GM10248 (cell line): ENCODE measurements around the gene LEMD2.

Experiments used
- CTCF ChIA-PET: fragments of 300-600 bp; sonication (Branson Sonifier 250); formaldehyde crosslinking; extraction: SDS; loops from one replicate; lab custom pipeline; 2021; ENCODE audit warnings: antibody characterized with exemption; lab: Yijun Ruan, JAX
- POLR2A ChIA-PET: fragments of 350-650 bp; sonication (Branson Sonifier 250); formaldehyde crosslinking; extraction: SDS; loops from one replicate; lab custom pipeline; 2020; ENCODE audit warnings: antibody characterized with exemption; lab: Yijun Ruan, JAX
- DNase-seq: peaks from one replicate; pipeline ENCODE4 v3.0.0; 2012; ENCODE audit errors: extremely low spot score
- CTCF ChIP-seq: IDR thresholded peaks from 2 replicates; pipeline ENCODE4 v1.5.1; 2012; ENCODE audit warnings: mild to moderate bottlenecking, low read depth; ENCODE audit errors: extremely low read depth, missing control alignments, control extremely low read depth

The LEMD2 gene

GRCh38 chr6:33830635-33831240 lies 41.8 kb upstream of the LEMD2 start:
- DNase-seq = no peak
- ChIA-PET POLR2A (no interaction called here), CTCF (no interaction called here)
- TF ChIP-seq CTCF = no peak

GRCh38 chr6:33828764-33829731 lies 40.1 kb upstream of the LEMD2 start:
- no peak for TF ChIP-seq CTCF
- DNase-seq = no peak
- POLR2A ChIA-PET = interaction anchor here (0.6 kb wide), 1 partner anchor 303 kb away, joined by 3 read pairs; no protein-coding TSS in a partner anchor
- CTCF ChIA-PET = interaction anchor here (0.9 kb wide), 1 partner anchor 58 kb away, joined by 4 read pairs; no protein-coding TSS in a partner anchor

- no peak for TF ChIP-seq CTCF
- POLR2A ChIA-PET = no interaction called here
- no peak for DNase-seq
- CTCF ChIA-PET = interaction anchor here (0.9 kb wide), 1 partner anchor 57 kb away, joined by 4 read pairs; no protein-coding TSS in a partner anchor
Observed at GRCh38 chr6:33828452-33828763, 39.5 kb upstream of the LEMD2 start.

- TF ChIP-seq CTCF = no peak
- ChIA-PET CTCF (interaction anchor here (0.9 to 1.5 kb wide), 2 partner anchors 12 to 57 kb away, joined by 4 read pairs; no protein-coding TSS in a partner anchor), POLR2A (no interaction called here)
- DNase-seq = no peak
Observed at GRCh38 chr6:33827546-33828451, 38.9 kb upstream of the LEMD2 start.

GRCh38 chr6:33826537-33826936 lies 37.6 kb upstream of the LEMD2 start:
- ChIA-PET POLR2A (no interaction called here), CTCF (interaction anchor here (1.5 kb wide), 1 partner anchor 13 kb away, joined by 4 read pairs; no protein-coding TSS in a partner anchor)
- no peak for TF ChIP-seq CTCF
- no peak for DNase-seq
